ENCODE data around the gene GBGT1.

Gene GBGT1

DNA sequence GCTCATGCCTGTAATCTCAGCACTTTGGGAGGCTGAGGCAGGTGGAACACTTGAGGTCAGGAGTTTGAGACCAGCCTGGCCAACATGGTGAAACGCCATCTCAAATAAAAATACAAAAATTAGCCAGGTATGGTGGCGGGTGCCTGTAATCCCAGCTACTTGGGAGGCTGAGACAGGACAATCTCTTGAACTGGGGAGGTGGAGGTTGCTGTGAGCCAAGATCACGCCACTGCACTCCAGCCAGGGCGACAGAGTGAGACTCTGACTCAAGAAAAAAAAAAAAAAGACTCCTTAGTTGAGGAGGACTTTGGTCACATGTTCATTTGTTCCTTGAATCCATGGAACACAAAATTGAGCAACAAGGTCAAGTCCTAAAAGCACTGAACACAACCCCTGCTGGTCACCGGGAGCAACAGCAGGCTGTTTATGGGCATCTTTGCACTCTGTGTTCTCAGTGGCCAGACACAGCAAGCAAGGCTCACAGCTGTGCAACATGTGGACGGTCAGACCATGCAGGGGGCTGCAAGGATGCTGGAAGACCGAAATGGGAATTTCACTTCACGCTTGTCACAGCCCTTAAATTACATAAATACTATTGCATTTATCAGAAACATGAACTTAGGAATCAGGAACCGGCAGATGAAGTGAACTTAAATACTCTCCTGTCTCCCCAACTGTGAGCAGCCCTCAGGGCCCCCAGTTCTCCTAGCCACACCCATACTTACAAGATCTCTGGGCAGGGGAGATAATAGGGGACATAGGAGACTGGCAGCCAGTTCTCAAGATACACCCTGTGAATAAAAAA, 2.8 kb downstream of the GBGT1 start:
- DNase-seq (ENCODE audit: extremely low spot score), result peak; percentile 80
- TF ChIP-seq, protein P1, sequence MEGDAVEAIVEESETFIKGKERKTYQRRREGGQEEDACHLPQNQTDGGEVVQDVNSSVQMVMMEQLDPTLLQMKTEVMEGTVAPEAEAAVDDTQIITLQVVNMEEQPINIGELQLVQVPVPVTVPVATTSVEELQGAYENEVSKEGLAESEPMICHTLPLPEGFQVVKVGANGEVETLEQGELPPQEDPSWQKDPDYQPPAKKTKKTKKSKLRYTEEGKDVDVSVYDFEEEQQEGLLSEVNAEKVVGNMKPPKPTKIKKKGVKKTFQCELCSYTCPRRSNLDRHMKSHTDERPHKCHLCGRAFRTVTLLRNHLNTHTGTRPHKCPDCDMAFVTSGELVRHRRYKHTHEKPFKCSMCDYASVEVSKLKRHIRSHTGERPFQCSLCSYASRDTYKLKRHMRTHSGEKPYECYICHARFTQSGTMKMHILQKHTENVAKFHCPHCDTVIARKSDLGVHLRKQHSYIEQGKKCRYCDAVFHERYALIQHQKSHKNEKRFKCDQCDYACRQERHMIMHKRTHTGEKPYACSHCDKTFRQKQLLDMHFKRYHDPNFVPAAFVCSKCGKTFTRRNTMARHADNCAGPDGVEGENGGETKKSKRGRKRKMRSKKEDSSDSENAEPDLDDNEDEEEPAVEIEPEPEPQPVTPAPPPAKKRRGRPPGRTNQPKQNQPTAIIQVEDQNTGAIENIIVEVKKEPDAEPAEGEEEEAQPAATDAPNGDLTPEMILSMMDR (IDR thresholded peaks at IDR 0.05; ENCODE audit: control extremely low read depth, extremely low read depth, low read depth, missing control alignments), result peak; percentile 69
- ChIA-PET CTCF (interaction anchor here (0.7 to 7.6 kb wide), 7 partner anchors 10 to 52 kb away, joined by 3 to 94 read pairs (median 5); no protein-coding TSS in a partner anchor), POLR2A (no interaction called here)

DNA sequence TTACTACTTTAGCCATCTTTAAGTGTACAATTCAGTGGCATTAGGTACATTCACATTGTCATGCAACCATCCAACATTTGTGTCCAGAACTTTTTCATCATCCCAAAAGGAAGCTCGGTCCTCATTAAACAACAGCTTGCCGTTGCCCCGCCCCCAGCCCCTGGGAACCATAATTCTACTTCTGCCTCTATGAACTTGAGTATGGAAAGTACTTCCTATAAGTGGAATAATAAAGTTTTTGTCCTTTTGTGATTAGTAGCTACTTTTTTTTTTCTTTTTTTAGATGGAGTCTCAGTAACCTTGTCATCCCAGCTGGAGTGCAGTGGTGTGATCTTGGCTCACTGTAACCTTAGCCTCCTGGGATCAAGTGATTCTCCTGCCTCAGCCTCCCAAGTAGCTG, 5.0 kb downstream of the GBGT1 start:
- CTCF ChIA-PET, result interaction anchor here (0.9 to 7.6 kb wide), 13 partner anchors 9 to 172 kb away, joined by 3 to 94 read pairs (median 4); no protein-coding TSS in a partner anchor
- POLR2A ChIA-PET, result no interaction called here
- TF ChIP-seq, protein P1 (IDR thresholded peaks at IDR 0.05; ENCODE audit: control extremely low read depth, extremely low read depth, low read depth, missing control alignments), result no peak
- no peak for DNase-seq (ENCODE audit: extremely low spot score)

DNA sequence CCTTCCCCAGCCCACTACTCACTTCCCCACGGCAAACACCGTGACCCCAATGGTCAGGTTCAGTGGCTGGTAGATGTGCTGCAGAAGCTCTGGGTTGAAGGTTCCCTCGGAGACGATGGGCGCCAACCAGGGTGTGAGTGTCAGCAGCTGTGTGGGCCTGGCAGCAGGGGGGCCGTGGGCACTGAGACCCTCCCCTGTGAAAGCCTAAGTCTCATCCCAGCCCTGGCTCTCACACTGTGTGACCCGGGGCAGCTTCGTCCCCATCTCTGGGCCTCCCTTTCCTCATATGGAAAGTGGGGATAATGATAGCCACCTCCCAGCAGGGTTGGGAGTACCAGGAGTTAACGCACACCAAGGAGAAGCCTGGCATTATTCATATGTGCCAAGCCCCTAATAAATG, 8.6 kb downstream of the GBGT1 start:
- POLR2A ChIA-PET, result no interaction called here
- TF ChIP-seq, protein P1 (IDR thresholded peaks at IDR 0.05; ENCODE audit: control extremely low read depth, extremely low read depth, low read depth, missing control alignments), result no peak
- CTCF ChIA-PET, result interaction anchor here (0.9 to 7.6 kb wide), 5 partner anchors 8 to 133 kb away, joined by 3 to 94 read pairs (median 6); partner anchors contain the start of gene GBGT1
- DNase-seq (ENCODE audit: extremely low spot score), result no peak

DNA sequence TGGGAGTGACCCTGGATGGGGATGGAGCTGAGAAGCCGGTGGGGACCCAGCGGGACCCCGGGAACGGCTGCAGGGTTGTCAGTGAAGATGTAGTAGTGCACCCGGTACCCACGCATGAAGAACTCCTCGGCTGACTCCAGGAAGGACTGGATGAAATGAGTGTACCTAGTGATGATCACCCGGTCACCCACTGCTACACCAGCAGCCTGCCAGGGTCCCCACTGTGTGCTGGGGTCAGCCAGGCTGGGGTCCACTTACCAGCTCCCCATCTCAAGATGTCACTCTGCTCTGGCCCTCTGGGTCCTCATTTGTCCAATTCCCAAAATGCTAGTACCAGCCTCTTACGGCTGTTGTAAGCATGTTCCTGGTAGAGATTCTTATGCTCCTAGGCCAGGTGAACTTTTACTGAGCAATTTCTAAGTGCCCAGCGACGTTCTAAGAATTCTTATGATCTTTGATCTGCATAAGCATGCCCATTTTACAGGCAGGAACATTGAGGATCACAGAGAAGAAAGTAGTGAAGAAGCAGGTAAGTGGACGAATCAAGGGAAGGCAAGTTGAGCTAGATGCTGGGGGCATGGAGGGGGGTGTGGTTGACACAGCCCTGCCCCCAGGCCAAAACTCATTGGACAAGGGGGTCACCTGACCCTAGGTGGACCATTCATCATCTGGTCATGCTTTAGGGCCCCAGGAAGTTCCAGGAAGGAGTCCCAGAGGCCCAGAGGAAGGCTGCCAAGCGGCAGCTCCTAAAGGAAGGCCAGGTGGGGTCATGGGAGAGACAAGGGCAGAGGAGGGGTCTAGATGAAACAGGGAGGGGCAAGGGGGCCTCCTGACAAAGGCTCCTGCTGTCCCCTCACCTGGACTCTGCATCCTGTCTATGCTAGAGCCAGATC, 9.4 kb downstream of the GBGT1 start:
- ChIA-PET CTCF (interaction anchor here (0.9 to 7.6 kb wide), 5 partner anchors 7 to 132 kb away, joined by 3 to 94 read pairs (median 6); partner anchors contain the start of gene GBGT1), POLR2A (interaction anchor here (0.6 kb wide), 1 partner anchor 222 kb away, joined by 3 read pairs; no protein-coding TSS in a partner anchor)
- DNase-seq (ENCODE audit: extremely low spot score), result no peak
- TF ChIP-seq, protein P1 (IDR thresholded peaks at IDR 0.05; ENCODE audit: control extremely low read depth, extremely low read depth, low read depth, missing control alignments), result no peak

DNA sequence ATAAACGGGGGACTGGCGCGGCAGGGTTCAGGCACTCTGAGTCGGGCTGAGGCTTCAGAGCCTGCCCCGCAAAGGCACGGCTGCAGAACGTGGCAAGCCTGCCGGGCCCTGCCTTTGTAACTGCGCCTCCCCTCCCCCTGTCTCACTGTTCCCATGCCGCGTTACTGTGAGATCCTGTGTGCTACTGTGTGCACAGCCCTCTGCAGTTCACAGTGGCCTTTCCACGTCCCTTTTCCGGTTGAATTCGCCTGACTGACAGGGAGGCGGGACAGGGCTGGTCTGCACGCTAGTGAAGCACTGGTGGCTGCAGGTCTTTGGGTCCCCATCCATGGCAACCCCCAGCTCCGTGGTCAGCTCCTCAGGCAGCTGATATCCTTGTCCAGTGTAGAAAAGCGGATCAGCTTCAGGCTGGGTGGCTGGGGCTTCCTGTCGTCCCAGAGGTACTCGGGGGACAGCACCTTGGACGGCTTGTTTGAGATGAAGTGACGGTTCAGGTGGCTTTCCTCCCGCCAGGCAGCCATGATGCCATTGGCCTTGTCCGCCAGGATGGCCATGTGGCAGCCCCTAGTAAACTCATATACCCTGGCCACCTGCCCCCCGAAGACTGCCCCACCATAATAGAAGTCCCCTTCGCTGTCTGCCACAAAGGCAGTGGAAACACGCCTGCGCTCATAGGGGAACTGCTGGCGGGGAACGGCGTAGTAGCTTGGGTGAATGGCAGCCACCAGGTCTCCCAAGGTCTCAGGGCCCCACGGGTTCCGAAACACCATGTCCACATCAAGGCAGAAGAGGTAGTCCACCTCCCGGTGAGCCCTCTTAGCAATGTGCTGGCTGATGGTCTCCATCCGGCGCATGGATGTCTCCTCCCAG, 10.3 kb downstream of the GBGT1 start:
- no peak for DNase-seq (ENCODE audit: extremely low spot score)
- ChIA-PET CTCF (interaction anchor here (2.1 to 7.6 kb wide), 3 partner anchors 6 to 131 kb away, joined by 6 to 94 read pairs (median 9); no protein-coding TSS in a partner anchor), POLR2A (interaction anchor here (0.6 kb wide), 1 partner anchor 223 kb away, joined by 3 read pairs; no protein-coding TSS in a partner anchor)
- TF ChIP-seq, protein P1 (IDR thresholded peaks at IDR 0.05; ENCODE audit: control extremely low read depth, extremely low read depth, low read depth, missing control alignments), result no peak
